IMR-90 (cell line): ENCODE measurements around the gene OR10H1. TPM values are rescaled to one million over a fixed set of nuclear protein-coding genes. Genes with fewer than 3 reads are reported as not detected.

ENCODE experiments used
- ATAC-seq: fragments of 200-7000 bp; cut with Tn5 transposase; 2 replicates; pipeline ENCODE4 v1.9.1; 2020; ENCODE audit warnings: low read depth, mild to moderate bottlenecking, moderate library complexity
- BruUV-seq: library from RNA; stranded (reverse); fragments of 400-500 nt; replicated peaks from 2 replicates; lab custom pipeline; 2021; lab: Mats Ljungman, UMichigan
- CTCF ChIA-PET: fragments of 300-600 bp; formaldehyde crosslinking; extraction: SDS; loops from one replicate; lab custom pipeline; 2021; ENCODE audit warnings: antibody characterized with exemption; lab: Yijun Ruan, JAX
- POLR2A ChIA-PET: fragments of 300-600 bp; sonication (Branson Sonifier 250); formaldehyde crosslinking; loops from one replicate; lab custom pipeline; 2022; ENCODE audit warnings: antibody characterized with exemption; ENCODE audit not compliant: unreplicated experiment; lab: Charles Lee
- DNase-seq: peaks from one replicate; pipeline ENCODE4 v3.0.0; 2013
- H2AFZ ChIP-seq: replicated peaks from 2 replicates; pipeline ENCODE3; 2013; ENCODE audit warnings: low read length, mild to moderate bottlenecking; ENCODE audit not compliant: poor library complexity
- H2AK5ac ChIP-seq: 2 replicates; pipeline ENCODE4 v1.6.1; 2013; ENCODE audit warnings: low read depth, low read length, inconsistent platforms
- H2AK9ac ChIP-seq: replicated peaks from 2 replicates; pipeline ENCODE3; 2013; ENCODE audit warnings: mild to moderate bottlenecking, low read depth, low read length, moderate library complexity; ENCODE audit not compliant: poor library complexity
- H2BK120ac ChIP-seq: 2 replicates; pipeline ENCODE4 v1.6.1; 2013; ENCODE audit warnings: low read depth, low read length, inconsistent platforms
- H2BK15ac ChIP-seq: 3 replicates; pipeline ENCODE4 v1.6.1; 2013; ENCODE audit warnings: low read depth, low read length, inconsistent platforms
- H2BK20ac ChIP-seq: 2 replicates; pipeline ENCODE4 v1.6.1; 2013; ENCODE audit warnings: low read depth, mild to moderate bottlenecking, inconsistent platforms, low read length, moderate library complexity
- H2BK5ac ChIP-seq: 2 replicates; pipeline ENCODE4 v1.6.1; 2013; ENCODE audit warnings: mild to moderate bottlenecking, low read depth, low read length, inconsistent platforms; ENCODE audit not compliant: poor library complexity, severe bottlenecking
- H3K14ac ChIP-seq: replicated peaks from 2 replicates; pipeline ENCODE4 v1.6.1; 2013; ENCODE audit warnings: low read depth, low read length, inconsistent platforms
- H3K18ac ChIP-seq: 2 replicates; pipeline ENCODE4 v1.6.1; 2013; ENCODE audit warnings: low read depth, low read length, control low read depth
- H3K23ac ChIP-seq: 2 replicates; pipeline ENCODE4 v1.6.1; 2013; ENCODE audit warnings: low read depth, low read length, inconsistent platforms
- H3K27ac ChIP-seq: 2 replicates; pipeline ENCODE4 v1.5.1; 2013; ENCODE audit warnings: mild to moderate bottlenecking, control low read depth, low read length; ENCODE audit not compliant: insufficient read depth
- H3K27me3 ChIP-seq: 2 replicates; pipeline ENCODE4 v1.6.1; 2013; ENCODE audit warnings: low read length; ENCODE audit not compliant: control insufficient read depth, insufficient read depth
- H3K36me3 ChIP-seq: 2 replicates; pipeline ENCODE4 v1.6.1; 2013; ENCODE audit warnings: low read length, mixed read lengths; ENCODE audit not compliant: control insufficient read depth, insufficient read depth
- H3K4ac ChIP-seq: 2 replicates; pipeline ENCODE4 v1.6.1; 2013; ENCODE audit warnings: low read depth, low read length, inconsistent platforms
- H3K4me1 ChIP-seq: 2 replicates; pipeline ENCODE4 v1.6.1; 2013; ENCODE audit warnings: low read length, mixed read lengths; ENCODE audit not compliant: control insufficient read depth, insufficient read depth
- H3K4me2 ChIP-seq: 2 replicates; pipeline ENCODE4 v1.6.1; 2013; ENCODE audit warnings: low read depth, mild to moderate bottlenecking, control low read depth, low read length, moderate library complexity
- H3K4me3 ChIP-seq: 2 replicates; pipeline ENCODE4 v1.5.1; 2013; ENCODE audit warnings: low read depth, mild to moderate bottlenecking, control low read depth, low read length, moderate library complexity; ENCODE audit not compliant: insufficient read depth
- H3K56ac ChIP-seq: 2 replicates; pipeline ENCODE4 v1.6.1; 2013; ENCODE audit warnings: low read length, inconsistent platforms; ENCODE audit not compliant: insufficient read depth; ENCODE audit errors: extremely low read depth
- H3K79me1 ChIP-seq, 2 experiments: 2 replicates each; pipeline ENCODE4 v1.6.1; 2013; ENCODE audit warnings: low read length in 2 of 2, inconsistent platforms in 1 of 2, low read depth in 1 of 2
- H3K9ac ChIP-seq: 2 replicates; pipeline ENCODE4 v1.6.1; 2013; ENCODE audit warnings: low read depth, low read length, control low read depth
- H3K9me1 ChIP-seq: 2 replicates; pipeline ENCODE4 v1.6.1; 2013; ENCODE audit warnings: low read length, inconsistent platforms; ENCODE audit not compliant: insufficient read depth
- H3K9me3 ChIP-seq: 2 replicates; pipeline ENCODE4 v1.6.1; 2013; ENCODE audit warnings: low read length; ENCODE audit not compliant: control insufficient read depth, insufficient read depth
- H4K20me1 ChIP-seq: 2 replicates; pipeline ENCODE4 v1.6.1; 2013; ENCODE audit warnings: low read length, inconsistent platforms; ENCODE audit not compliant: insufficient read depth
- H4K5ac ChIP-seq: 2 replicates; pipeline ENCODE4 v1.6.1; 2013; ENCODE audit warnings: mild to moderate bottlenecking, low read depth, low read length, control low read depth
- H4K8ac ChIP-seq, 2 experiments: 2 replicates each; pipeline ENCODE4 v1.6.1; 2013; ENCODE audit warnings: low read depth in 2 of 2, low read length in 2 of 2, control low read depth in 1 of 2, inconsistent platforms in 1 of 2
- H4K91ac ChIP-seq: 2 replicates; pipeline ENCODE4 v1.6.1; 2013; ENCODE audit warnings: low read depth, low read length, inconsistent platforms; ENCODE audit not compliant: insufficient read depth
- BHLHE40 ChIP-seq: fragments of 150-350 bp; IDR thresholded peaks from 2 replicates; pipeline ENCODE4 v1.6.1; 2016; ENCODE audit warnings: mild to moderate bottlenecking, low read depth, low read length
- CHD1 ChIP-seq: IDR thresholded peaks from 2 replicates; pipeline ENCODE4 v1.6.1; 2012; ENCODE audit warnings: low read depth, low read length, improper control_type of control experiment
- MXI1 ChIP-seq: IDR thresholded peaks from 2 replicates; pipeline ENCODE4 v1.6.1; 2012; ENCODE audit warnings: low read depth, mild to moderate bottlenecking, low read length, moderate library complexity, borderline replicate concordance
- NFE2L2 ChIP-seq: fragments of 150-350 bp; IDR thresholded peaks from 2 replicates; pipeline ENCODE4 v1.6.1; 2016; ENCODE audit warnings: low read depth, mild to moderate bottlenecking, low read length
- POLR2A ChIP-seq: IDR thresholded peaks from 2 replicates; pipeline ENCODE4 v1.6.1; 2012; ENCODE audit warnings: mild to moderate bottlenecking, low read depth, low read length
- RAD21 ChIP-seq: IDR thresholded peaks from 2 replicates; pipeline ENCODE4 v1.6.1; 2012; ENCODE audit warnings: low read length, improper control_type of control experiment
- RFX5 ChIP-seq: IDR thresholded peaks from 2 replicates; pipeline ENCODE4 v1.8.0; 2012; ENCODE audit warnings: low read depth, mild to moderate bottlenecking, low read length, moderate library complexity
- USF2 ChIP-seq: fragments of 150-350 bp; IDR thresholded peaks from 2 replicates; pipeline ENCODE4 v1.6.1; 2017; ENCODE audit warnings: mild to moderate bottlenecking, antibody characterized with exemption, low read length, low read depth
- WGBS, 2 experiments: methylation state at CpG; one replicate each; pipeline versions ENCODE4 v1.1.5 to v1.1.7; 2013; ENCODE audit warnings: missing lambda C conversion rate in 2 of 2; ENCODE audit not compliant: insufficient read length in 1 of 2; ENCODE audit errors: extremely low coverage in 2 of 2; 5-methylcytosine and 5-hydroxymethylcytosine counted together
- dilution Hi-C: fragments of 300-500 bp; cut with HindIII; formaldehyde crosslinking; loops from one replicate; pipeline ENCODE4 v1.14.3; 2018; ENCODE audit warnings: low sequenced_read_pairs; ENCODE audit not compliant: unreplicated experiment
- in situ Hi-C: fragments of 300-500 bp; cut with MboI; formaldehyde crosslinking; loops from 3 replicates; pipeline ENCODE4 v1.14.3; 2019; ENCODE audit warnings: low sequenced_read_pairs, inconsistent platforms, mixed read lengths
- intact Hi-C: fragments of 100-400 bp; cut with micrococcal nuclease; formaldehyde crosslinking; loops from 2 replicates; pipeline ENCODE4 v1.10.0; 2022
- polyA plus RNA-seq, 3 experiments: library from polyadenylated mRNA; depleted of rRNA; stranded (reverse); fragments of >200 nt; gene quantifications; 2 replicates each; pipeline ENCODE4 v1.2.3, GENCODE V29; 2012; ENCODE audit warnings: low replicate concordance in 1 of 3
- total RNA-seq: library from RNA; depleted of rRNA; stranded (reverse); fragments of >200 nt; gene quantifications from 2 replicates; pipeline ENCODE4 v1.2.3, GENCODE V29; 2012

OR10H1 gene
- total and polyA plus RNA-seq, 2 of the 4 experiments (the other 2 are of a cell fraction): not detected

DNA sequence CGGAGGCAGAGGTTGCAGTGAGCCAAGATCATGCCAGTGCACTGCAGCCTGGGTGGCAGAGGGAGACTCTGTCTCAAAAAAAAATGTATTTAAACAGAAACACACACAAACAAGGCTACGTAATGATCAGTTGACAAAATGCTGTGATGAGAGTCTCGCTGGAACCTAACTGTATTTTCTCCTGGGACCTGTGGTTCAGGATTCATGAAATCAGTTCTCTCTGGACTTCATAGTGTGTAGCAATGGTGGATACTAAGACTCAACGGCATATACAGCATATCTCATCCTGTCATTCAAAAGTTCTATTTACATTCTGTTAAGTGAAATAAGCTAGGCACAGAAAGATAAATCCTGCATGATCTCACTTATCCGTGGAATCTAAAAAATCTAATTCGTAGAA lies 45.1 kb upstream of the OR10H1 start:
- Histone ChIP-seq H4K91ac (no peak overlapping the region), H3K56ac (no peak overlapping the region), H4K5ac (no peak overlapping the region), H2AK9ac (no peak overlapping the region), H3K9me1 (no peaks in the 10 kb centered on the region), H2AFZ (no peak overlapping the region), H3K36me3 (no peaks in the 10 kb centered on the region), H3K9ac (no peak overlapping the region), H3K79me1 (no peaks in the 10 kb centered on the region), H2BK15ac (no peak overlapping the region), H3K27me3 (no peaks in the 10 kb centered on the region), H3K4ac (no peak overlapping the region), H3K27ac (no peak overlapping the region), H2BK120ac (no peak overlapping the region), H4K20me1 (no peaks in the 10 kb centered on the region), H3K9me3 (peaks cover 6% of the 10 kb centered on the region), H3K14ac (no peak overlapping the region), H3K4me3 (no peak overlapping the region), H3K23ac (no peak overlapping the region), H2BK20ac (no peak overlapping the region), H3K18ac (no peak overlapping the region), H3K4me2 (no peak overlapping the region), H3K4me1 (no peaks in the 10 kb centered on the region), H2BK5ac (no peak overlapping the region), H4K8ac (no peak overlapping the region), H2AK5ac (no peak overlapping the region)
- intact Hi-C loops: no loop called here
- no TSS peak for BruUV-seq
- CTCF ChIA-PET: interaction anchor here (0.6 kb wide), 1 partner anchor 42 kb away, joined by 4 read pairs; no protein-coding TSS in a partner anchor
- DNase-seq: no peak
- TF ChIP-seq POLR2A: no peak
- no peak for TF ChIP-seq CHD1
- no peak for TF ChIP-seq BHLHE40
- TF ChIP-seq RFX5: no peak
- TF ChIP-seq RAD21: no peak
- no peak for TF ChIP-seq USF2
- TF ChIP-seq NFE2L2: no peak
- TF ChIP-seq MXI1: no peak
- 76% methylated on average over 2 of the region's 6 CpGs; no CpG with 5 or more reads in 1 of the 2 experiments for WGBS, 2 experiments
- in situ Hi-C loops: no loop called here
- POLR2A ChIA-PET: no interaction called here
- dilution Hi-C loops: no loop called here
- no peak for ATAC-seq
